ENCODE data around the gene ERC2. TPM values are rescaled to one million over a fixed set of nuclear protein-coding genes. Genes with fewer than 3 reads are reported as not detected.

The ERC2 gene
- total and polyA plus RNA-seq, 2 donors (not counting 3 experiments of a cell fraction or from before 2014, with no cell fraction given), result 5.6 to 15.5 TPM

DNA sequence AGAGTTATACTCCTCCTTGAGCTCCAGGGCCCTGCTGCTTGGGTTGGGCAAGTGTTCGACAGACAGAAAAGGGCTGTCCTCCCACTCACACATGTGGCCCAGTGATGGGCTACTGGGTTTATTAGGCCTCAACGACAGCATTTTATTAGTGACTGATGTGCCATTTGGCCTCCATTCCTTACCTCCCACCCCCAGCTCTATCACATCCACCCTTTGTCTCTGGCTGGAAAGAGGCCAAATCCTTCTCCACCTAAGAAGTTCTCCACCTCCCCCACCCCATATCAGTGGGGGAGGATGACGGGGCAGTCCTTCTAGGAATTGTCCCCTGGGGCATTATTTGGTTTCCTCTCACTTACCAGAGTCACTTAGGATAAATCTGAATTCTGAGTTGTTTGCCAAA is 924.0 kb downstream of the ERC2 start:
- Histone ChIP-seq H3K9me1 (replicated peaks; ENCODE audit: control insufficient read depth, extremely low read depth, insufficient read depth, low read length) (no peaks in the 10 kb centered on the region), H3K4me2 (ENCODE audit: insufficient read depth, low read length) (no peak overlapping the region), H4K20me1 (replicated peaks; ENCODE audit: control insufficient read depth, extremely low read depth, insufficient read depth, low read length) (no peaks in the 10 kb centered on the region), H3K9ac (replicated peaks; ENCODE audit: extremely low read depth, insufficient read depth, low read length) (no peak overlapping the region), H3K27me3 (ENCODE audit: control insufficient read depth in 2 of 2, insufficient read depth in 2 of 2, low read length in 2 of 2) (no peaks in the 10 kb centered on the region), H2AFZ (ENCODE audit: low read depth, low read length) (no peak overlapping the region), H3K27ac (ENCODE audit: insufficient read depth, low read depth, low read length) (no peak overlapping the region), H3K36me3 (ENCODE audit: control insufficient read depth in 2 of 2, extremely low read depth in 1 of 2, insufficient read depth in 2 of 2, low read length in 2 of 2) (no peaks in the 10 kb centered on the region), H3K4me3 (replicated peaks in 1 of 3; ENCODE audit: insufficient read depth in 1 of 3, low read depth in 1 of 3, low read length in 3 of 3) (no peak overlapping the region), H3K4me1 (ENCODE audit: control insufficient read depth, extremely low read depth, insufficient read depth, low read length) (no peaks in the 10 kb centered on the region), H3K9me3 (replicated peaks; ENCODE audit: control insufficient read depth, insufficient read depth, low read length) (no peaks in the 10 kb centered on the region), H3K79me2 (ENCODE audit: control insufficient read depth, insufficient read depth, low read length) (no peaks in the 10 kb centered on the region)
- FAIRE-seq, result no peak
- ChIA-PET CTCF (interaction anchor here (1.6 kb wide), 1 partner anchor 17 kb away, joined by 3 read pairs; no protein-coding TSS in a partner anchor), POLR2A (no interaction called here)
- dilution Hi-C loops (cut with MboI; ENCODE audit: extremely low pct_ligation_motif_present, low sequenced_read_pairs) (no loop called here), intact Hi-C loops (cut with micrococcal nuclease) (no loop called here)
- DNase-seq (ENCODE audit: low read depth, low spot score), result no peak
- TF ChIP-seq EZH2 (IDR thresholded peaks at IDR 0.05; ENCODE audit: borderline replicate concordance, low read depth, low read length, severe bottlenecking) (no peak), FOS (IDR thresholded peaks at IDR 0.05; ENCODE audit: borderline replicate concordance, insufficient read depth, low read length) (no peak), GATA2 (IDR thresholded peaks at IDR 0.05; ENCODE audit: insufficient read depth, insufficient read length, low read depth, low read length) (no peak), JUN (IDR thresholded peaks at IDR 0.05; ENCODE audit: borderline replicate concordance, insufficient read depth, insufficient read length, low read depth) (no peak), MAX (IDR thresholded peaks at IDR 0.05; ENCODE audit: insufficient read depth, insufficient read length) (no peak), POLR2A (IDR thresholded peaks at IDR 0.05; ENCODE audit: low read depth, low read length) (no peak), MYC (IDR thresholded peaks at IDR 0.05; ENCODE audit: low read depth, low read length) (no peak), POLR2AphosphoS5 (IDR thresholded peaks at IDR 0.05; ENCODE audit: insufficient read depth, low read depth, low read length) (no peak)
- TF ChIP-seq, protein P1, sequence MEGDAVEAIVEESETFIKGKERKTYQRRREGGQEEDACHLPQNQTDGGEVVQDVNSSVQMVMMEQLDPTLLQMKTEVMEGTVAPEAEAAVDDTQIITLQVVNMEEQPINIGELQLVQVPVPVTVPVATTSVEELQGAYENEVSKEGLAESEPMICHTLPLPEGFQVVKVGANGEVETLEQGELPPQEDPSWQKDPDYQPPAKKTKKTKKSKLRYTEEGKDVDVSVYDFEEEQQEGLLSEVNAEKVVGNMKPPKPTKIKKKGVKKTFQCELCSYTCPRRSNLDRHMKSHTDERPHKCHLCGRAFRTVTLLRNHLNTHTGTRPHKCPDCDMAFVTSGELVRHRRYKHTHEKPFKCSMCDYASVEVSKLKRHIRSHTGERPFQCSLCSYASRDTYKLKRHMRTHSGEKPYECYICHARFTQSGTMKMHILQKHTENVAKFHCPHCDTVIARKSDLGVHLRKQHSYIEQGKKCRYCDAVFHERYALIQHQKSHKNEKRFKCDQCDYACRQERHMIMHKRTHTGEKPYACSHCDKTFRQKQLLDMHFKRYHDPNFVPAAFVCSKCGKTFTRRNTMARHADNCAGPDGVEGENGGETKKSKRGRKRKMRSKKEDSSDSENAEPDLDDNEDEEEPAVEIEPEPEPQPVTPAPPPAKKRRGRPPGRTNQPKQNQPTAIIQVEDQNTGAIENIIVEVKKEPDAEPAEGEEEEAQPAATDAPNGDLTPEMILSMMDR (IDR thresholded peaks at IDR 0.05; ENCODE audit: extremely low read depth in 1 of 2, insufficient read depth in 1 of 2, low read depth in 1 of 2, low read length in 2 of 2), result no peak
- BruUV-seq (replicated peaks), result no TSS peak
